ENCODE measurements around the gene TEAD1.

- TF ChIP-seq CTCF (IDR thresholded peaks at IDR 0.05) (no peak), POLR2A (IDR thresholded peaks at IDR 0.05) (no peak)
These were observed 109.5 kb downstream of the TEAD1 start for GRCh38 chr11:12783765-12784164.
